Suppressor macrophage treated with lipopolysaccharide for 1 hour (primary cell): ENCODE measurements around the gene CFAP45.
A peak's percentile ranks its signal among the peaks of the same experiment; 100 is the strongest.

Experiments
- DNase-seq, 3 donors: peaks; one replicate each; pipeline ENCODE4 v3.0.0-alpha.2; 2020 to 2022

Gene CFAP45

GRCh38 chr1:159935719-159936272 is 35.8 kb upstream of the CFAP45 start:
- peak; percentile 75 to 79 (median 78) for DNase-seq

- DNase-seq: no peak
These were observed 35.3 kb upstream of the CFAP45 start for GRCh38 chr1:159935305-159935704.

- DNase-seq: no peak
These were observed 34.4 kb upstream of the CFAP45 start for GRCh38 chr1:159934136-159935039.

DNA sequence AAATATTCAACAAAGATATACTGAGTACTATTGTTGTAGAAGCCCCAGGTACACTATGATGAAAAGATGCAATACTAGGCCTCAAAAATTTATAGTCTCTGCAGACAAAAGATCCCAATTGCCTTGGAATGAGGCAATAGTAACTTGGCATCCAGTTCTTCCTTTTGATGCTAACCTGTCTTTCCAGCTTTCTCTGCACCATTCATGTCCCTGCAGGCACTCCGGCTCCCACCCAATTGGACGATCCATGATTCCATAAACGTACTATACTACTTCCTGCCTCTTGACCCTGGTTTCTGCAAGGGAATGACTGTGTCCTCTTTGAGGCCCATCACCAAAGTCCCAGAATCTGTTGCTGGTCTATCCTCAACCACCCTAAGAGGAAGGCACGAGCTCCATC is 33.4 kb upstream of the CFAP45 start:
- no peak for DNase-seq

DNA sequence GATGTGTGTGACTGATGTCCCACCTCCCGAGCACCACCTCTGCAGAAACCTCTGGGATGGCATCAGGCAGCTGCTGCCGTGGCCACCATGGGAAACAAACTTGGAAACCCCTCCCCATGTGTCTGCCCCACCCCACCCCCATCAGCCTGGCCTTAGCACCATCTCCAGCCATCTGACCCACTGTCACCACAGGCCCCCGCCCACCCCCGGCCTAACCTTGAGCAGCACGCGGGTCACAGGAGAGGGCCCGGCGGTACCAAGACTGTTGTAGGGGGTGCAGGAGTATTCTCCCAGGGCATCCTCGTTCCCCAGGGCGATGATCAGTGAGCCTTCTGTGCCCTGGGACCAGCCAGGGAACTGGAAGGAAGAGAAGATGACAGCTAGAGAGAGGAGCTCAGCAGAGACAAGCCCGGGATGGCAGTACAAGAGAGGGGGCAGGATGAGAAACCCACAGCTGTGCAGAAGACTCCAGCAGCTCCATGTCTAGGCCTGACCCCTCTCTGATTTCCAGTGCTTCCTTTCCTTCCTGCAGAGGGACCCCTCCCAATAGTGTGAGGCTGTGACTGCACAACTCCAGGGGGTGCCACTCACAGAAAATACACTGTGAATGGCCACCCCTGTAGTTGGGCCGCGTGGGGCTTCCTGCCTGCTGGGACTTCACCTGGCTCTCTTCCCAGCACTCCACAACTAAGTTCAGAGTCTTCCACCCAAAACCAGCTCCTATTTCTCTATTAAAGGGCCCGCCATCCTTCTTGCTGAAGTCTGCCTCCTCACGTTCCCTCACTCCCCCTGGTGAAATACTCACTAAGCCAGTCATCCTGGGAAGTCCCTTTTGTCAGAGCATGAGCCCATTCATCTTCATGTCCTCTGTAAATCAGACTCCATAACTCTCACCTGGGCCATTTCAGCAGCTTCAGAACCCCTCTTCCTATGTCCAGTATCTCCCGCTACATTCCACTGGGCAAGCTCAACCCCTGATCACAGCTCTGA is 32.6 kb upstream of the CFAP45 start:
- DNase-seq: peak; percentile 44 to 50 (median 45)

DNA sequence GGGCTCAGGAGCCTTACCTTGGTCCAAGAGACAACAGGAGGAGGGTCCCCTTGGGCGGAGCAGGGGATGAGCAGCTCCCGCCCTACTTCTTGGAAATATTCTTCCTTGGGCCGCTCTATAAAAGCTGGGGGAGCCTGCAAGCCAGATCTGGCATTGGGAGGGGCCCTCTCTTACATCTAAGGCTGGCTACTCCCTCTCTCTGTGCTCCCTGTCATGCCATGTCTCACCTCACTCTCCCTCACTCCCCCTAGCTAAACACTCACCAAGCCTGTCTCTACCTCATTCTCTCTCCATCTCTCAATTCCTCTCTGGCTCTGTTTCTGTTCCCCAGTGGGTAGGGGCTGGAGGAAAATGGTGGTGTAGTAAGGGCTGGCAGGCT is 31.8 kb upstream of the CFAP45 start:
- no peak for DNase-seq

GRCh38 chr1:159931101-159931794 is 31.3 kb upstream of the CFAP45 start:
- no peak for DNase-seq

DNA sequence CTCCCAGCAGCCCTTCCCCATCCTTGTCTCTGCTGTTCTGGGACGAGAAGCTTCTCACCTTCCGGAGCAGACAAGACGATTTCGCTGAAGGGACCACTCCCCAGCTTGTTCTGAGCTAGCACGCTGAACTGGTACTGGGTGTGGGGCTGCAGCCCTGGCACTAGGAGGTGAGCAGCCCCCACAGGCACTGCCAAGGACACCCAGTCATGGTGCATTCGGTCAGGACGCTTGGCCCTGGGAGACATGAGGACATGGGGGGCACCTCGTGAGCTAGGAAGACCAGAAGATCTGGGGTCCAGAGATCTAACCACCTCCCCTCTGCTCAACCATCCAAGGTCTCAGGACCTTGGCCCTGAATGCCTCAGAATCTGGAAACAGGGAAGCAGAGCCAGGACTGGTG is 30.7 kb upstream of the CFAP45 start:
- no peak for DNase-seq

DNA sequence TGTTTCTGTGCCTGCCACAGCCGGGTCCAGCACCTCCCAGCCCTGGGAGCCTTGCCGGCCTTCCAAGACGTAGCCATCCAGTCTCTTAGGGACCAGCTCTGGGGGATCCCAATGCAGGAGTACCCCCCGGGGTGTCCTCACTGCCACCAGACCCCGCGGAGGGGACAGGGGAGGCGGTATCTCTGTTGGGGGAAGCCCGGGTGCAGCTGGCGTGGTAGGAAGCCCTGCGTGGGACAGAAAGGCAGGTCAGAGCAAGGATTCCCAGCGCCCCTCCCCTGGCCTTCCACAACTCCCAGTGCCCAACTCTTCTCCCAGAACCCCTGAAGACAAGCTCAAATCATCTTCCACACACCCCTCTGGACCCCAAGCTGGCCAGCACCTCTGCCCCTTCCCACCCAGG is 30.3 kb upstream of the CFAP45 start:
- no peak for DNase-seq

DNA sequence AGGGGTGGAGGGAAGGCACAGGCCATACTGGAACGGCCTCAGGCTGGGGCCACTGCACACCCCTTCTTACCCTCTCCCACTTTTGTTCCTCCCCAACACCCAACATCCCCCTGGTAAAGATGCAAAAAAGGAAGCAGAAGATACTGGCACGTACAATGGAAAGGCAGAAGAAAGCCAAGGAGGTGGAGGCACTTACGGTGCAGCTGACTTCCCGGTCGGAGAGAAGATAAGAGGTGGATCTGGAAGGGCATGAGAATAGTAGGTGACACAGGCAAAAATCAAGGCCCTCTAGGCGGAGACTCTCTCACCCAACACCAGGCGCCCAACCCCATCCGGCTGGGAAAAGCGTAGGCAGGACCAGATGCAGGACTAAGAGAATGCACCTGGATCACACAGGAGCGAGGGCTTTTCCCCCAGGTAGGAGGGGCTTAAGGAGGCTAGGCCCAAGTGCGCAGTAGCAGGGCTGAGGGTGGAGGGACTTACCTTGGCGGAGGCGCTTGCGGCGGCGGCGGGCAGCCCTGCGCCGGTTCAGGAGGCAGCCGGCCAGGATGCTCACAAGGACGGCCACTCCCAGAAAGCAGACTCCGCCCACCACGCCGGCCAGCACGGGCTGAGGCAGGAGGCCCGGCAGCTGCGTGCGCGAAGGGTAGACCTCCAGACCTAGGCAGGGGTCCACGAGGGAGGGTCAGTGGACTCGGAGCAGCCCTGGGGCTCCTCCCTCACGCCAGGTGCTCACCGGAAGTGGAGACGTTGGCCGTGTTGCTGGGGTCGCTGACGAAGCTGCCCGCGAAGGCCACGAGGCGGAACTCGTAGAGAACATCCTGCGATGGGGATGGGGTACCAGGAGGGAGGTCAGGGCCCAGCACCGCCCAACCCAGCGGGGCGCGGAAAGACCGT is 29.4 kb upstream of the CFAP45 start:
- no peak for DNase-seq

GRCh38 chr1:159928491-159929050 is 28.6 kb upstream of the CFAP45 start:
- DNase-seq: no peak

DNA sequence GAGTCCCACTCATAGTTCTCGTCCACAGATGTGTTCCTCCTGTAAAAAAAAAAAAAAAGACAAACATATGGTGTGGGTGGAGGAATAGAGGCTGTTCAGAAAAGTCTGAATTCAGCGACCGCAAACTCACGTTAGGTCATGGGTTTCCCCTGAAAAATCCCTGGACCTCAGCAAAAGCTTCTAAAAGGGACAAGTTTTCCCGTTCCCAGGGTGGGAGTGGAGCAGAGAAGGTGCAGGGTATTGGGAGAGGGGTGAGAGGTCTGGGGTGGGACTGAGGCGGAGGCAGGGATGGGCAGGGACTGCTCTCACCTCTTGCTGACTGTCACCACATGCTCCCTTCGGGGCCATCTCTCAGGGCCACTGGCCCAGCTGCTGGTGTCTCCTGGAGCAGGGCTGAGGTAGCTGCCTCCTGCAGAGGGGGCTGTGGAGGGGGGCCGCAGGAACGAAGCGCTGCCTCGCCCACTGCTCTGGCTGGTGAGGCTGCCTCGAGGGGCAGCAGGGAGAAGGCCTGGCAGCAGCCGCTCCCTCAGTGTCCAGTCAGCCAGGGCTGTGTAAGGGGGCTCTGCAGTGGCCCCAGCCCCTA is 28.0 kb upstream of the CFAP45 start:
- peak; percentile 33 to 49 (median 40) for DNase-seq

DNA sequence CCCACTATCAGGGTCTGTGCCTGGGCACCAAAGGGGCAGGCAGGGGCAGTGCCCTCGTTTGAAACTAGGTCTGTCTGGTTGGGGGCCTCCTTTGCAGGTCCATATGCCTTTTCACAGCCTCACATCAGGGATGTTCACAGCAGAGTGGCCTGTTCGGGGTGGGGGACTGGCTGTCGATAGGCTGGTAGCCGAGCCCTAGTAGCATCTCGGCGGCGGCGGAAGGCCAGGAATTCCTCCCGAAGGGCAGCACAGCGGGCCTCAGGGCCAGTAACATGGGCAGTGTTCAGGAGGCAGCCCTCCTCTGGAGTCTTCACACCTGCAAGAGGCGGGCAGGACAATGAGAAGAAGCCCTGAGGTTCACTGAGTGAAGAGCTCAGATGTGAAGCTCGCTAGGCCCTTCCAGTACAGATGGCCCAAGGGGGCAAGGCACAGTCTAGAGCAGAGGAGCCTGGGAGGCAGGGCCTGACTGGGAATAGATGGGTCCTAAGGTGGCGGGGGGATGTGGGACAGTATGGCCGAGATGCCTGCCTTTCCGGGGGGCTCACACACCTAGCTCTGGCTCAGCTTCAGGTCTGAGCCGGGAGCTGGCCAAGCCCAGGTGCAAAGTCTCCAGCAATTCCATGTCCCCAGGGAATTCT is 27.4 kb upstream of the CFAP45 start:
- no peak for DNase-seq

GRCh38 chr1:159925719-159926078 is 25.7 kb upstream of the CFAP45 start:
- peak in 2 of 3 donors; percentile 35 to 48 for DNase-seq

- peak; percentile 93 to 97 (median 95) for DNase-seq
These were observed 25.1 kb upstream of the CFAP45 start, which contains the start of gene TAGLN2 for GRCh38 chr1:159924791-159925718. Gene TAGLN2, minus strand, starts transcription at chr1:159925507. Its CDS starts 4,998 bp downstream, at chr1:159920509.

- peak; percentile 90 to 96 (median 93) for DNase-seq
These were observed 24.2 kb upstream of the CFAP45 start for GRCh38 chr1:159924025-159924790.

- peak; percentile 87 to 93 (median 93) for DNase-seq
These were observed 23.4 kb upstream of the CFAP45 start for GRCh38 chr1:159923203-159924024.
